IMR-90 (cell line): Measurements from ENCODE around the gene LPAR2. TPM values are rescaled to one million over a fixed set of nuclear protein-coding genes. Genes with fewer than 3 reads are reported as not detected.
A peak's percentile ranks its signal among the peaks of the same experiment; 100 is the strongest.

ENCODE experiments used
- ATAC-seq: fragments of 200-7000 bp; cut with Tn5 transposase; 2 replicates; pipeline ENCODE4 v1.9.1; 2020; ENCODE audit warnings: low read depth, mild to moderate bottlenecking, moderate library complexity
- BruUV-seq: library from RNA; stranded (reverse); fragments of 400-500 nt; replicated peaks from 2 replicates; lab custom pipeline; 2021; lab: Mats Ljungman, UMichigan
- CTCF ChIA-PET: fragments of 300-600 bp; formaldehyde crosslinking; extraction: SDS; loops from one replicate; lab custom pipeline; 2021; ENCODE audit warnings: antibody characterized with exemption; lab: Yijun Ruan, JAX
- POLR2A ChIA-PET: fragments of 300-600 bp; sonication (Branson Sonifier 250); formaldehyde crosslinking; loops from one replicate; lab custom pipeline; 2022; ENCODE audit warnings: antibody characterized with exemption; ENCODE audit not compliant: unreplicated experiment; lab: Charles Lee
- DNase-seq: peaks from one replicate; pipeline ENCODE4 v3.0.0; 2013
- H2AFZ ChIP-seq: replicated peaks from 2 replicates; pipeline ENCODE3; 2013; ENCODE audit warnings: low read length, mild to moderate bottlenecking; ENCODE audit not compliant: poor library complexity
- H2AK5ac ChIP-seq: 2 replicates; pipeline ENCODE4 v1.6.1; 2013; ENCODE audit warnings: low read depth, low read length, inconsistent platforms
- H2AK9ac ChIP-seq: replicated peaks from 2 replicates; pipeline ENCODE3; 2013; ENCODE audit warnings: mild to moderate bottlenecking, low read depth, low read length, moderate library complexity; ENCODE audit not compliant: poor library complexity
- H2BK120ac ChIP-seq: 2 replicates; pipeline ENCODE4 v1.6.1; 2013; ENCODE audit warnings: low read depth, low read length, inconsistent platforms
- H2BK15ac ChIP-seq: 3 replicates; pipeline ENCODE4 v1.6.1; 2013; ENCODE audit warnings: low read depth, low read length, inconsistent platforms
- H2BK20ac ChIP-seq: 2 replicates; pipeline ENCODE4 v1.6.1; 2013; ENCODE audit warnings: low read depth, mild to moderate bottlenecking, inconsistent platforms, low read length, moderate library complexity
- H2BK5ac ChIP-seq: 2 replicates; pipeline ENCODE4 v1.6.1; 2013; ENCODE audit warnings: mild to moderate bottlenecking, low read depth, low read length, inconsistent platforms; ENCODE audit not compliant: poor library complexity, severe bottlenecking
- H3K14ac ChIP-seq: replicated peaks from 2 replicates; pipeline ENCODE4 v1.6.1; 2013; ENCODE audit warnings: low read depth, low read length, inconsistent platforms
- H3K18ac ChIP-seq: 2 replicates; pipeline ENCODE4 v1.6.1; 2013; ENCODE audit warnings: low read depth, low read length, control low read depth
- H3K23ac ChIP-seq: 2 replicates; pipeline ENCODE4 v1.6.1; 2013; ENCODE audit warnings: low read depth, low read length, inconsistent platforms
- H3K27ac ChIP-seq: 2 replicates; pipeline ENCODE4 v1.5.1; 2013; ENCODE audit warnings: mild to moderate bottlenecking, control low read depth, low read length; ENCODE audit not compliant: insufficient read depth
- H3K27me3 ChIP-seq: 2 replicates; pipeline ENCODE4 v1.6.1; 2013; ENCODE audit warnings: low read length; ENCODE audit not compliant: control insufficient read depth, insufficient read depth
- H3K36me3 ChIP-seq: 2 replicates; pipeline ENCODE4 v1.6.1; 2013; ENCODE audit warnings: low read length, mixed read lengths; ENCODE audit not compliant: control insufficient read depth, insufficient read depth
- H3K4ac ChIP-seq: 2 replicates; pipeline ENCODE4 v1.6.1; 2013; ENCODE audit warnings: low read depth, low read length, inconsistent platforms
- H3K4me1 ChIP-seq: 2 replicates; pipeline ENCODE4 v1.6.1; 2013; ENCODE audit warnings: low read length, mixed read lengths; ENCODE audit not compliant: control insufficient read depth, insufficient read depth
- H3K4me2 ChIP-seq: 2 replicates; pipeline ENCODE4 v1.6.1; 2013; ENCODE audit warnings: low read depth, mild to moderate bottlenecking, control low read depth, low read length, moderate library complexity
- H3K4me3 ChIP-seq: 2 replicates; pipeline ENCODE4 v1.5.1; 2013; ENCODE audit warnings: low read depth, mild to moderate bottlenecking, control low read depth, low read length, moderate library complexity; ENCODE audit not compliant: insufficient read depth
- H3K56ac ChIP-seq: 2 replicates; pipeline ENCODE4 v1.6.1; 2013; ENCODE audit warnings: low read length, inconsistent platforms; ENCODE audit not compliant: insufficient read depth; ENCODE audit errors: extremely low read depth
- H3K79me1 ChIP-seq, 2 experiments: 2 replicates each; pipeline ENCODE4 v1.6.1; 2013; ENCODE audit warnings: low read length in 2 of 2, inconsistent platforms in 1 of 2, low read depth in 1 of 2
- H3K9ac ChIP-seq: 2 replicates; pipeline ENCODE4 v1.6.1; 2013; ENCODE audit warnings: low read depth, low read length, control low read depth
- H3K9me1 ChIP-seq: 2 replicates; pipeline ENCODE4 v1.6.1; 2013; ENCODE audit warnings: low read length, inconsistent platforms; ENCODE audit not compliant: insufficient read depth
- H3K9me3 ChIP-seq: 2 replicates; pipeline ENCODE4 v1.6.1; 2013; ENCODE audit warnings: low read length; ENCODE audit not compliant: control insufficient read depth, insufficient read depth
- H4K20me1 ChIP-seq: 2 replicates; pipeline ENCODE4 v1.6.1; 2013; ENCODE audit warnings: low read length, inconsistent platforms; ENCODE audit not compliant: insufficient read depth
- H4K5ac ChIP-seq: 2 replicates; pipeline ENCODE4 v1.6.1; 2013; ENCODE audit warnings: mild to moderate bottlenecking, low read depth, low read length, control low read depth
- H4K8ac ChIP-seq, 2 experiments: 2 replicates each; pipeline ENCODE4 v1.6.1; 2013; ENCODE audit warnings: low read depth in 2 of 2, low read length in 2 of 2, control low read depth in 1 of 2, inconsistent platforms in 1 of 2
- H4K91ac ChIP-seq: 2 replicates; pipeline ENCODE4 v1.6.1; 2013; ENCODE audit warnings: low read depth, low read length, inconsistent platforms; ENCODE audit not compliant: insufficient read depth
- CHD1 ChIP-seq: IDR thresholded peaks from 2 replicates; pipeline ENCODE4 v1.6.1; 2012; ENCODE audit warnings: low read depth, low read length, improper control_type of control experiment
- ELK1 ChIP-seq: fragments of 150-350 bp; IDR thresholded peaks from 2 replicates; pipeline ENCODE4 v1.6.1; 2016; ENCODE audit warnings: low read depth, mild to moderate bottlenecking, low read length, moderate library complexity, borderline replicate concordance
- MAFK ChIP-seq: IDR thresholded peaks from 2 replicates; pipeline ENCODE4 v1.6.1; 2012; ENCODE audit warnings: low read depth, low read length, improper control_type of control experiment
- MAZ ChIP-seq: IDR thresholded peaks from 2 replicates; pipeline ENCODE4 v1.6.1; 2012; ENCODE audit warnings: low read depth, mild to moderate bottlenecking, low read length, improper control_type of control experiment, moderate library complexity, borderline replicate concordance
- MXI1 ChIP-seq: IDR thresholded peaks from 2 replicates; pipeline ENCODE4 v1.6.1; 2012; ENCODE audit warnings: low read depth, mild to moderate bottlenecking, low read length, moderate library complexity, borderline replicate concordance
- NFE2L2 ChIP-seq: fragments of 150-350 bp; IDR thresholded peaks from 2 replicates; pipeline ENCODE4 v1.6.1; 2016; ENCODE audit warnings: low read depth, mild to moderate bottlenecking, low read length
- POLR2A ChIP-seq: IDR thresholded peaks from 2 replicates; pipeline ENCODE4 v1.6.1; 2012; ENCODE audit warnings: mild to moderate bottlenecking, low read depth, low read length
- RAD21 ChIP-seq: IDR thresholded peaks from 2 replicates; pipeline ENCODE4 v1.6.1; 2012; ENCODE audit warnings: low read length, improper control_type of control experiment
- RCOR1 ChIP-seq: IDR thresholded peaks from 2 replicates; pipeline ENCODE4 v1.6.1; 2012; ENCODE audit warnings: mild to moderate bottlenecking, low read length, improper control_type of control experiment; ENCODE audit not compliant: insufficient replicate concordance
- SMC3 ChIP-seq: fragments of 150-350 bp; IDR thresholded peaks from 2 replicates; pipeline ENCODE4 v1.6.1; 2016; ENCODE audit warnings: low read depth, mild to moderate bottlenecking, antibody characterized with exemption, low read length, moderate library complexity
- WGBS, 2 experiments: methylation state at CpG; one replicate each; pipeline versions ENCODE4 v1.1.5 to v1.1.7; 2013; ENCODE audit warnings: missing lambda C conversion rate in 2 of 2; ENCODE audit not compliant: insufficient read length in 1 of 2; ENCODE audit errors: extremely low coverage in 2 of 2; 5-methylcytosine and 5-hydroxymethylcytosine counted together
- dilution Hi-C: fragments of 300-500 bp; cut with HindIII; formaldehyde crosslinking; loops from one replicate; pipeline ENCODE4 v1.14.3; 2018; ENCODE audit warnings: low sequenced_read_pairs; ENCODE audit not compliant: unreplicated experiment
- in situ Hi-C: fragments of 300-500 bp; cut with MboI; formaldehyde crosslinking; loops from 3 replicates; pipeline ENCODE4 v1.14.3; 2019; ENCODE audit warnings: low sequenced_read_pairs, inconsistent platforms, mixed read lengths
- intact Hi-C: fragments of 100-400 bp; cut with micrococcal nuclease; formaldehyde crosslinking; loops from 2 replicates; pipeline ENCODE4 v1.10.0; 2022
- polyA plus RNA-seq, 3 experiments: library from polyadenylated mRNA; depleted of rRNA; stranded (reverse); fragments of >200 nt; gene quantifications; 2 replicates each; pipeline ENCODE4 v1.2.3, GENCODE V29; 2012; ENCODE audit warnings: low replicate concordance in 1 of 3
- total RNA-seq: library from RNA; depleted of rRNA; stranded (reverse); fragments of >200 nt; gene quantifications from 2 replicates; pipeline ENCODE4 v1.2.3, GENCODE V29; 2012
- TF ChIP-seq, protein P1 (sequence below): fragments of 150-350 bp; IDR thresholded peaks from 2 replicates; pipeline ENCODE4 v1.6.1; 2017; ENCODE audit warnings: mild to moderate bottlenecking, antibody characterized with exemption, low read length, low read depth
- TF ChIP-seq, protein P2 (sequence below): conservative IDR thresholded peaks from 2 replicates; pipeline ENCODE4 v1.5.1; 2012; ENCODE audit warnings: mild to moderate bottlenecking, low read depth, low read length, improper control_type of control experiment

Gene LPAR2
- total and polyA plus RNA-seq, 2 of the 4 experiments (the other 2 are of a cell fraction) = under 0.01 to 5.4 TPM

DNA sequence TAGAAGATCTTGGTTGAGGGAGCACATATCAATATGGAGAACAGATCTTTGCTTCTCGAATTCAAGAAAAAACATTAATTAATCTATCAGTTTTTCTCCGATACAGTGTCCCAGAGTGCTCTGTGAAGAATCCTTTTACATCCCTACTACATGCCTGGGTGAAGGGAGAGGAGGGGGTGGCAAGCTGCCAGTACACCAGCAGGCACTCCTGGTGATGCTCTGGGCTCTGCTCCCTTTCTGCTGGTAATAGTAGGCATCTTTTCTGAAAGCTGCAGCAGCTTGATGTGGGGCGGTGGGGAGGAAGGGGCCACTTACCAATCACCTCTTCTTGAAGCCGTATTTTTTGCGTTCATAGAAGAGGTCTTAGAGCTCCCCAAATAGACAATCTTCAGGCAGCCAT, 40.2 kb downstream of the LPAR2 start:
- H3K36me3 ChIP-seq = no peaks in the 10 kb centered on the region
- no peak overlapping the region for H3K4me2 ChIP-seq
- no CpG with 5 or more reads among the region's 5 CpGs for WGBS, 2 experiments
- H3K56ac ChIP-seq = no peak overlapping the region
- no peak overlapping the region for H2AK9ac ChIP-seq
- no peak overlapping the region for H3K9ac ChIP-seq
- no peak overlapping the region for H2BK5ac ChIP-seq
- H2BK15ac ChIP-seq = no peak overlapping the region
- ChIA-PET CTCF (no interaction called here), POLR2A (no interaction called here)
- no peak overlapping the region for H4K8ac ChIP-seq
- no peaks in the 10 kb centered on the region for H4K20me1 ChIP-seq
- no peaks in the 10 kb centered on the region for H3K79me1 ChIP-seq
- in situ Hi-C loops (no loop called here), intact Hi-C loops (no loop called here), dilution Hi-C loops (no loop called here)
- no peak for DNase-seq
- TF ChIP-seq MXI1 = no peak
- no peak for TF ChIP-seq MAFK
- TF ChIP-seq, protein P1, sequence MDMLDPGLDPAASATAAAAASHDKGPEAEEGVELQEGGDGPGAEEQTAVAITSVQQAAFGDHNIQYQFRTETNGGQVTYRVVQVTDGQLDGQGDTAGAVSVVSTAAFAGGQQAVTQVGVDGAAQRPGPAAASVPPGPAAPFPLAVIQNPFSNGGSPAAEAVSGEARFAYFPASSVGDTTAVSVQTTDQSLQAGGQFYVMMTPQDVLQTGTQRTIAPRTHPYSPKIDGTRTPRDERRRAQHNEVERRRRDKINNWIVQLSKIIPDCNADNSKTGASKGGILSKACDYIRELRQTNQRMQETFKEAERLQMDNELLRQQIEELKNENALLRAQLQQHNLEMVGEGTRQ = no peak
- TF ChIP-seq NFE2L2 = no peak
- no peak for TF ChIP-seq RCOR1
- TF ChIP-seq CHD1 = no peak
- no peak for TF ChIP-seq SMC3
- no peak for TF ChIP-seq POLR2A
- no peak for TF ChIP-seq ELK1
- TF ChIP-seq, protein P2, sequence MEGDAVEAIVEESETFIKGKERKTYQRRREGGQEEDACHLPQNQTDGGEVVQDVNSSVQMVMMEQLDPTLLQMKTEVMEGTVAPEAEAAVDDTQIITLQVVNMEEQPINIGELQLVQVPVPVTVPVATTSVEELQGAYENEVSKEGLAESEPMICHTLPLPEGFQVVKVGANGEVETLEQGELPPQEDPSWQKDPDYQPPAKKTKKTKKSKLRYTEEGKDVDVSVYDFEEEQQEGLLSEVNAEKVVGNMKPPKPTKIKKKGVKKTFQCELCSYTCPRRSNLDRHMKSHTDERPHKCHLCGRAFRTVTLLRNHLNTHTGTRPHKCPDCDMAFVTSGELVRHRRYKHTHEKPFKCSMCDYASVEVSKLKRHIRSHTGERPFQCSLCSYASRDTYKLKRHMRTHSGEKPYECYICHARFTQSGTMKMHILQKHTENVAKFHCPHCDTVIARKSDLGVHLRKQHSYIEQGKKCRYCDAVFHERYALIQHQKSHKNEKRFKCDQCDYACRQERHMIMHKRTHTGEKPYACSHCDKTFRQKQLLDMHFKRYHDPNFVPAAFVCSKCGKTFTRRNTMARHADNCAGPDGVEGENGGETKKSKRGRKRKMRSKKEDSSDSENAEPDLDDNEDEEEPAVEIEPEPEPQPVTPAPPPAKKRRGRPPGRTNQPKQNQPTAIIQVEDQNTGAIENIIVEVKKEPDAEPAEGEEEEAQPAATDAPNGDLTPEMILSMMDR = no peak
- TF ChIP-seq MAZ = no peak
- no peak for TF ChIP-seq RAD21
- peaks cover 18% of the 10 kb centered on the region for H3K9me1 ChIP-seq
- no peak overlapping the region for H3K18ac ChIP-seq
- no peak overlapping the region for H3K4me3 ChIP-seq
- H2BK120ac ChIP-seq = no peak overlapping the region
- no peak overlapping the region for H3K23ac ChIP-seq
- no peak overlapping the region for H4K91ac ChIP-seq
- ATAC-seq = no peak
- H2AK5ac ChIP-seq = 0 out of 2 replicates have a peak overlapping the region, but pooled peaks have one; percentile 3
- BruUV-seq = no TSS peak
- no peak overlapping the region for H3K27ac ChIP-seq
- no peaks in the 10 kb centered on the region for H3K27me3 ChIP-seq
- peaks cover 11% of the 10 kb centered on the region for H3K4me1 ChIP-seq
- H3K14ac ChIP-seq = no peak overlapping the region
- no peak overlapping the region for H2AFZ ChIP-seq
- no peak overlapping the region for H4K5ac ChIP-seq
- no peak overlapping the region for H3K4ac ChIP-seq
- H2BK20ac ChIP-seq = no peak overlapping the region
- H3K9me3 ChIP-seq = no peaks in the 10 kb centered on the region
